Measurements from ENCODE around the gene FERMT3.

FERMT3 gene

DNA sequence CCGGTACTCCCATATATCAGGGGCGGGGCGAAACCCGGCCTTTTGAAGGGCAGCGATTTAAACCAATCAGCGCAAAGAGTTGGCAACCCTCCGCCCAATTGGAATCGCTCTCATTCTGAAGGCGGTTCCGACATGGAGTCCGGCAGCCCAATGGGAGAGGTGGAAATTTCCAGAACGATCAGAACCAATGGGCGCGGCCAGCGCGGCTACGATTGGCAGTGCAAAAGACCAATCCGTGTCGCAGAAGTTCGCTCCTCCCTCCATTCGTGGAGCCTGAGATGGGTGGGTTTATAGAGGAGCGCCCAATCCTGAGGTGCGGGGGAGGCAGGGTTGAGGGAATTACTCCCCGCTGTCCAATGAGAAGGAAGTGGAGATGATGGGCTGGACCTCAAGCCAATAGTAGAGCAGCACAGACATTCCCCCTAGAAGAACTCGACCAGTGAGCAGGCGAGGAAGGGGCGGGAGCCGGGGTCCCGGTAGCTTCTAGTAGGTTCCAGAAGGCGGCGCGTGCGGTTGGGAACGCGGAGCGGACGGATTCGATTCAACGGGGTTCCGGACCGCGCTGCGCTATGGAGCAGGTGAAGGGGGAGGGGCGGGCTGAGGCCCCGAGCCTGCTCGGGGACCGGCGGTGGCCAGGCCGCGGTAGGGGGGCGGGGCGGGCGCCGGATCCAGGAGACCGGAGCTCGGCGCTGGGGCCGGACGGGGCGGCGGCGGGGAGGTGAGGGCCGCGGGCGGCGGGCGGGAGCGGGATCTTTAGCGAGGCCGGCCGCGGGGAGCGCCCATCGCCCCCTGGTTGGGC, 20.6 kb upstream of the FERMT3 start, which contains the start of gene STIP1:
STIP1 (plus strand) TSS at position 479 of the 799 bp plus-strand sequence; CDS start at position 570, 91 bp downstream.
- peak; percentile 98 for DNase-seq (ENCODE audit: low spot score)
- peak; percentile 66 for FAIRE-seq

DNA sequence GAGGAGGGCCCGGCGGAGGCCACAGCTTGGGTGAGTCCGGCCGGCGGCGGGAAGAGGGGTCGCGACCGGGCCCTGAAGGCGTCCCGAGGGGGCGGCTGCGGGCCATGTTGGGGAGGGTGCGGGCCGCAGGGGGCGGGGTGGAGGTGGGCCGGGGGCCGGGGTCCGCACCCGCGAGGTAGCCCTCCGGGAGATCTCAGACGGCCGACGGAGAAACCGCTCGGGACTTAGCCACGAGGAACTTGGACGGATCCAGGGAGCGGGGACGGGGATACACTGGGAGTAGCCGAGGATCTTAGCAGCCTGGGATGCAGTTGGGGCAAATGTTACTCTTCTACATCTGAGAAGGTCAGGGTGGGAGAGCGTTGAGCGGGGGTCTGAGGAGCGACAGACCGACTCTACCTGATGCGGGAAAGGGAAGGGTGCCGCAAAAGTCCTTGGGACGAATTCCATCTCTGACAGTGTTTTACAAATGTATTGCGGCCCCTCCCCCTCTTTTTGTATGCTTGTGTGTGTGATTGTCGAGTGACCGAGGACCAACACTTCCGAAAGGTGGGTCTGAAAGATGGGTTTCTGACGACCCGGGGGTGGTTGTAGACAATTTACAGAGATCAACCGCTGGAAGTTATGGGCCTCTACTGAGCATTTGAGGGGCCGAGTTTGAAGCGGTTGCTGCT, 19.9 kb upstream of the FERMT3 start:
- DNase-seq (ENCODE audit: low spot score) (no peak), FAIRE-seq (no peak)

- DNase-seq (ENCODE audit: low spot score) (no peak), FAIRE-seq (no peak)
These were observed 14.1 kb upstream of the FERMT3 start for GRCh38 chr11:64192434-64192833.

- DNase-seq (ENCODE audit: low spot score), result no peak
- no peak for FAIRE-seq
These were observed 9.9 kb upstream of the FERMT3 start for GRCh38 chr11:64196626-64197025.

DNA sequence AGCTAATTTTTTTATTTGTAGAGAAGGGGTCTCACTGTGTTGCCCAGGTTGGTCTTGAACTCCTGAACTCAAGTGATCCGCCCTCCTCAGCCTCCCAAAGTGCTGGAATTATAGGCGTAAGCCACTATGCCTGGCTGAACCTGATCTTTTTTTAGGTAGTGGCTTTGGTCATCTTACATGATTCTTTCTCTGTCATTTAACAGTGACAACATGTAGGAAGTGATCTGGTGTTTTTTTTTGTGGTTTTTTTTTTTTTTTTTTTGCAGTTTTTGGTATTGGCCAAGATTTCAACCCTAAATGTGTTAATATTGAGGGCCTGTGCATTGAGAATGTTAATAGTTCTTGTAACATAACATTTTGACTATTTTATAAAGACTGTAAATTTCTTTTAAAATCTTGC, 8.0 kb upstream of the FERMT3 start:
- no peak for DNase-seq (ENCODE audit: low spot score)
- no peak for FAIRE-seq

DNA sequence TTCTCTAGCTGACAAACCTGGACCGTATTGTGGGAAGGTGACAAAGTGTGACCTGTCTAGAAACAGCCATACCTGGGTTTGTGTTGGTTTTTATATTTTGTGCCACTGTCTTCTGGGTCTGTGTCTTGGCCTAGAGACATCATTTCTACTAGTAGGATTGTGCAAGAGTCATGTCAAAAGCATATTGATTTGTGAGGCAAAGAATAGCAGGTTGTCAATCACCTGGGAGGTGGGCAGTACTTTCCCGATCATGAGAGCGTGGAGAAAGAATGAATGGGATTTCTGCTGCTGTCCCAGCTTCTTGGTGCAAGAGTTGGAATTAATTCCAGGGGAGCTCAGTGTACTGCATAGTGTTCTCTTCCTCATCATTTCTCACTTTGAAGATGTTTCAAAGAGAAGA, 5.0 kb upstream of the FERMT3 start:
- DNase-seq (ENCODE audit: low spot score) (no peak), FAIRE-seq (no peak)

GRCh38 chr11:64202992-64203391, 3.5 kb upstream of the FERMT3 start:
- no peak for FAIRE-seq
- no peak for DNase-seq (ENCODE audit: low spot score)

- DNase-seq (ENCODE audit: low spot score) (no peak), FAIRE-seq (no peak)
These were observed 3.0 kb upstream of the FERMT3 start for GRCh38 chr11:64203421-64204079.

DNA sequence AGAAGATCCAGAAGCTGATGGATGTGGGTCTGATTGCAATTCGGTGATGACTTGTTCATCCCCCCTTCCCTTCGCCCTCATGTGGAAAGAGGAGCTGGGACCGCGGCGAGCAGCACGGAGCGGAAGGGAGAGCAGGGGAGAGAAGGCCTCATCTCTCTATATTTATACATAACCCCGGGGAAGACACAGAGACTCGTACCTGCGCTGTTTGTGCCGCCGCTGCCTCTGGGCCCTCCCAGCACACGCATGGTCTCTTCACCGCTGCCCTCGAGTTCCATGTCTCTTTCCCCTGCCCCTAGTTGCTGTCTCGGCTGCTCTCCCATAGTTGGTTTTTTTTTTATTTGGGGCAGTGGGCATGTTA, 2.5 kb upstream of the FERMT3 start:
- no peak for DNase-seq (ENCODE audit: low spot score)
- FAIRE-seq, result no peak

DNA sequence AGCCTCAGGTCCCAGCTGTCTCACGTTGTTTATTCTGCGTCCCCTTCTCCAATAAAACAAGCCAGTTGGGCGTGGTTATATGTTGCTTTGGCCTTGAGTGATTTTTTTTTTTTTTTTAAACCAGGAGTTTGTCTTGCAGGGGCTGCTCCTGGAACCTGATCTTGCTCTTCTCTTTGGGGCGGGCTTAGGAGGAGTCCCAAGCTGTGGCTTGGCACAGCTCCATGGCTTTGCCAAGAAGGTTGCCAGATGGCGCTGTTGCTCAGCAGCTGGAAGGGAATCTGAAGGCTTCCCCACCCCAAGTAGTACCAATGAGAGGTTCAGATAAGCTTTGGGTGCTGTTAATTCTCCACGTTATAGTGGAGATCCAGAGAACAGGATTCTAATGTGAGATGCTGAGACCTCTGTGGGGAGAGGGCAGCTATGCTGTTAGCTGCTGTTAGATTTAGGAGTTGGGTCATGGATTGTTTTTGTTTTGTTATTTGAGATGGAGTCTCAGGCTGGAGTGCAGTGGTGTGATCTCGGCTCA, 2.0 kb upstream of the FERMT3 start:
- FAIRE-seq (no peak), DNase-seq (ENCODE audit: low spot score) (peak; percentile 82)

- FAIRE-seq (no peak), DNase-seq (ENCODE audit: low spot score) (no peak)
These were observed 950 bp downstream of the FERMT3 start for GRCh38 chr11:64207256-64208085.

GRCh38 chr11:64208086-64208795, 1.7 kb downstream of the FERMT3 start:
- FAIRE-seq (no peak), DNase-seq (ENCODE audit: low spot score) (no peak)

DNA sequence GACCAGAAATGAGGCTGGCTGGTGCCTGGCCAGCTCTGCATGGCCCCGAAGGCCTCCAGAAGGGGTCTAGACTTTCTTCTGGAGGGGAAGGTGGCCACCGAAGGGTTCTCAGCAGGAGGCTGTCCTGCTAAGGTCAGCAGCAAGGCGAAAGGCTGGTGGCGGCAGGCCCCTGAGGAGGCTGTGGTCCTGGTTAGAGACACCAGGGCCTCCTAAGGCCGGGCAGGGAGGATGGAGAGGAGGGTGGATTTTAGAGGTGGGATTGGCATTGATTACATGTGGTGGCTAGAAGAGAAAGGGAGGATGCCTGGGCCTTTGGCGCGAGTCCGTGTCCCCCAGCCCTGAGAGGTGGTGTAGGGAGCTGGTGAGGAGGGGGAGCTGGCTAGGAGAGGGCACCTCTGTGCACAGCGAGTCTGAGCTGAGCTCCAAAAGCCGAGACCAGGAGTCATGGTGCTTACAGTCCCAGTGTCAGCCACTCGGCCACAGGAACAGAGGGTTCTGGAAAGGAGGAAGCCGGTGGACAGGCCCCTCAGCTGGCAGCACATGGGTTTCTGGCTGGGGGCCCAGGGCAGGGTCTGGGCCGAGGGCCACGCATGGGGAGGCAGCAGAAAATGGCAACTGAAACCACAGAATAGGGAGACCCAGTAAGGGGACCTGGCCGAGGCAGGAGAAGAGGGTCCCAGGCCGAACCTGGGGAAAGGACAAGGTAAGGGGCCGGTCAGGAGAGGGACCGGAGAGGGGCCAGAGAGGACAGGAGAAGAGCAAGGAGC, 2.5 kb downstream of the FERMT3 start:
- FAIRE-seq (no peak), DNase-seq (ENCODE audit: low spot score) (no peak)

- FAIRE-seq, result no peak
These were observed 3.0 kb downstream of the FERMT3 start for GRCh38 chr11:64209563-64209843.

GRCh38 chr11:64210301-64211020, 3.9 kb downstream of the FERMT3 start:
- no peak for DNase-seq (ENCODE audit: low spot score)
- no peak for FAIRE-seq

More at GRCh38 chr11:64209563-64209843, 3.0 kb downstream of the FERMT3 start:
- DNase-seq (ENCODE audit: low spot score), result no peak

- FAIRE-seq (no peak), DNase-seq (ENCODE audit: low spot score) (no peak)
These were observed 4.8 kb downstream of the FERMT3 start for GRCh38 chr11:64211181-64211872.

DNA sequence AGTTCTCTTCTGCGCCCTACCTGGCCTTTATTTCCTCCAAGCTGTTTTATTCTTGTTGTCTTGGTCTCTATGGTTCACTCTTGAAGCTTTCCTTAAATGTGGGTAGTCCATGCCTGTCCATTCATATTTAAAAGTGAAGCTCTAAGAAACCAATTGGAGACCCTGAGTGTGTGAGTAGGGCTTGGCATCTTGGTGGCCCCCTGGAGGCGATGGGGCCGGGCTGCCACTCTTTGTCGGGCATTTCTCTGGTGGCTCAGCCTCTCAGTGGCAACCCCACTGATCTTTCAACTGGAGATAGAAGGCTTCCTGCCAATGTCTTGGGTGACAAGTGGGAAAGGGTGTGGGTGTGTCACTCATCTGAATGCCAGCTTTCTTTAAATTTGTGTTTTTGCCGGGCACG, 10.4 kb downstream of the FERMT3 start:
- FAIRE-seq (no peak), DNase-seq (ENCODE audit: low spot score) (no peak)

DNA sequence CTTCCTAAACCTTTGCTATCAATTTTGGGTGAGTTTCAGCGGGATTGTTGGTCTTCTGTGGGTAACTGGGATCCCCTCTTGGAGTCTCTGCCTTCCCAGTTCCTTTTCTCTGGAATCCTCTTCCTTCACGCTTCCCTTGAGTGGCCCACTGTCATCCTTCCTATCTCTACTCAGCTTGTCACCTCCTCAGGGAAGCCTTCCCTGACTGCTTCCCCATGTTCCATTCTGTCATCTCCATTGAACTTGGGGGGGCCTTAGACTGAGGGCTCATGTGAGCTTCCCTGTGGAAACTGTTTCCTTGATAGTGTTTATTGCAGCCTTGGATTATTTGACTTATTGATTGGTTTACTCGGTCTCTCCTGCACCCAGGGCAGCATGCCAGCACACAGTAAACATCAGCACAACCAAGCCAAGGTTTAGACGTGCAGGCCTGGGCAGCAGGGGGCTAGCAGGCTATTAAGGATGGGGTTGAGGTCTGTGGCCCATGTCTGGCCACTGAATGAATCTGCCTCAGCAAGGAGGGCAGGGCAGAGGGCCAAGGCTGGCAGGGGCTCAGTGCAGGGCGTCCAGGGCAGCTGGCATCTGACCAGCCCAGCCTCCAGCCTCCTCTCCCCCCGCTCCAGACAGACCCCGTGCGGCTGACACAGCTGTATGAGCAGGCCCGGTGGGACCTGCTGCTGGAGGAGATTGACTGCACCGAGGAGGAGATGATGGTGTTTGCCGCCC, 12.3 kb downstream of the FERMT3 start:
- no peak for DNase-seq (ENCODE audit: low spot score)
- FAIRE-seq, result no peak

Measured in urothelium cell line (cell line).